Heart right ventricle (tissue), 16 donors: ENCODE results near the gene ZNF366. TPM values are rescaled to one million over a fixed set of nuclear protein-coding genes. Genes with fewer than 3 reads are reported as not detected.

Experiments used
- ATAC-seq, 8 donors: fragments of 200-7000 bp; cut with Tn5 transposase; one replicate each; pipeline ENCODE4 v1.9.1; 2020; ENCODE audit warnings: mild to moderate bottlenecking in 8 of 8, moderate library complexity in 8 of 8, moderate number of reproducible peaks in 1 of 8
- DNase-seq, 2 donors: peaks; one replicate each; pipeline ENCODE4 v3.0.0-alpha.2; 2020
- H3K27ac ChIP-seq, 10 donors: fragments of 200-600 bp; sonication (generic) in 2 of 10; one replicate each; pipeline versions ENCODE4 v1.5.0 to v1.8.0; 2020 to 2022; ENCODE audit warnings: mild to moderate bottlenecking in 3 of 10
- H3K27me3 ChIP-seq, 7 donors: fragments of 200-600 bp; one replicate each; pipeline ENCODE4 v1.8.0; 2021 to 2022; ENCODE audit warnings: mild to moderate bottlenecking in 2 of 7
- H3K36me3 ChIP-seq, 9 donors: fragments of 200-600 bp; sonication (generic) in 1 of 9; one replicate each; pipeline versions ENCODE4 v1.5.0 to v1.8.0; 2020 to 2022; ENCODE audit warnings: mild to moderate bottlenecking in 2 of 9
- H3K4me1 ChIP-seq, 9 donors: fragments of 200-600 bp; sonication (generic) in 1 of 9; one replicate each; pipeline versions ENCODE4 v1.5.0 to v1.8.0; 2020 to 2022; ENCODE audit warnings: mild to moderate bottlenecking in 4 of 9
- H3K4me3 ChIP-seq, 10 donors: fragments of 200-600 bp; sonication (generic) in 2 of 10; one replicate each; pipeline versions ENCODE4 v1.5.0 to v1.8.0; 2020 to 2022; ENCODE audit warnings: mild to moderate bottlenecking in 7 of 10, moderate library complexity in 2 of 10
- H3K9me3 ChIP-seq, 11 donors: fragments of 200-600 bp in 10 of 11; sonication (generic) in 2 of 11; one replicate each; pipeline versions ENCODE4 v1.5.0 to v1.8.0; 2013 to 2022; ENCODE audit warnings: mild to moderate bottlenecking in 2 of 11, control low read depth in 1 of 11, moderate library complexity in 1 of 11
- whole genome bisulfite sequencing, 2 donors: extraction: QIAGEN DNeasy Blood & Tissue Kit; methylation state at CpG; one replicate each; pipeline ENCODE4 v1.1.7; 2013; ENCODE audit warnings: inconsistent platforms in 1 of 2; 5-methylcytosine and 5-hydroxymethylcytosine counted together
- intact Hi-C, 10 donors: fragments of 100-400 bp; cut with DNase I; formaldehyde crosslinking; loops; one replicate each; pipeline versions ENCODE4 v1.11.1 to v1.14.2; 2022
- polyA plus RNA-seq, 2 donors: library from polyadenylated mRNA; stranded (reverse); fragments of 200-250 nt; gene quantifications; one replicate each; pipeline ENCODE4 v1.2.3, GENCODE V29; 2013
- total RNA-seq, 10 donors: library from RNA; stranded (reverse); fragmentation: NEBNext Ultra II Directional in 3 of 10; extraction: Animal tissue kit (Norgen Biotek cat#: 25700) in 3 of 10; gene quantifications; one replicate each; pipeline versions ENCODE4 v1.2.1 to v1.2.4, GENCODE V29; 2021 to 2023
- TF ChIP-seq, protein P1 (sequence below), 9 donors: fragments of 200-600 bp; sonication (generic) in 2 of 9; IDR thresholded peaks; one replicate each; pipeline versions ENCODE4 v1.5.0 to v1.8.0; 2021 to 2022; ENCODE audit warnings: antibody characterized with exemption in 9 of 9, mild to moderate bottlenecking in 5 of 9, moderate library complexity in 1 of 9
- donor health status: Arrhythmogenic right ventricular cardiomyopathy.
- donor health status: ischemic (EF 13 %, LVEDD 7.1; RV severe dilation, severe dysfunction).
- donor health status: healthy with polysubstance abuse.
- donor health status: DM: no; HTN: yes; CAD: no.
- donor health status: DM: no; HTN: no; CAD: no.
- donor health status: ischemic (EF 25% LVEDD 6.9; RV normal size, moderate dysfunction).
- donor health status: ischemic (EF 25% LVEDD 5.7; RV mildly dilated, moderate dysfunction).
- donor health status: healthy.
- donor health status: DM: yes; HTN: yes; CAD: no.
- donor health status: Ischemic cardiomyopathy.
- donor health status: ischemic (EF 35%, LVEDD 5.7; RV mildly dilated, moderate dysfunction).
- donor health status: nonischemic (EF 11% LVEDD 7.7; RV severe dilation, severe dysfunction).
- donor health status: DM: yes; HTN: yes; CAD: no.
- donor health status: PGD.
- donor health status: ischemic (EF 29% LVEDD 5.4; RV normal size, mild dysfunction).
- donor health status: nonischemic (EF 23%, LVEDD 6.1; RV moderate dilation, normal function).

Gene ZNF366
- total and polyA plus RNA-seq, 12 donors = 1.7 to 10.5 (median 5.2) TPM

DNA sequence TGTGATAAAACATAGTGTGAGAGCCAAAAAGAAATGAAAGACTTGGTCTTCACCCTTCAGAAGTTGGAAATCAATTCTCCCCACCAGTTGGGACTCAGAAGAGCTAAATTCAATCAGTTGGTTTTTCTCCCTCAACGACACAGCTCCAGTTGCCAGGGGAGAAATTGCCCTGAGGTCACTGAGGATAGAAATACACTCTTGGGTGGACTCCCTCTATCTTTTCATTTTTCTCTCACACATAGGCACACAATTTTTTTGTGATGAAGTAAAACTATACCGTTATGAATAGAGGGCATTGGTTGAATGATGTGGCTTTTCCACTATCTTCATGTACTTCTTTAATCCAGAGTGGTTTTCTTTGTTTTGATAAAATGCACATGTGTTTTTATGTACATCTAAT, 80.2 kb downstream of the ZNF366 start:
- no peaks in the 10 kb centered on the region for H3K9me3 ChIP-seq
- no peak overlapping the region for H3K4me3 ChIP-seq
- no peaks in the 10 kb centered on the region for H3K36me3 ChIP-seq
- DNase-seq (no peak), ATAC-seq (no peak)
- H3K4me1 ChIP-seq = peaks cover 2 to 36% (median 20%) of the 10 kb centered on the region in 9 donors
- TF ChIP-seq, protein P1, sequence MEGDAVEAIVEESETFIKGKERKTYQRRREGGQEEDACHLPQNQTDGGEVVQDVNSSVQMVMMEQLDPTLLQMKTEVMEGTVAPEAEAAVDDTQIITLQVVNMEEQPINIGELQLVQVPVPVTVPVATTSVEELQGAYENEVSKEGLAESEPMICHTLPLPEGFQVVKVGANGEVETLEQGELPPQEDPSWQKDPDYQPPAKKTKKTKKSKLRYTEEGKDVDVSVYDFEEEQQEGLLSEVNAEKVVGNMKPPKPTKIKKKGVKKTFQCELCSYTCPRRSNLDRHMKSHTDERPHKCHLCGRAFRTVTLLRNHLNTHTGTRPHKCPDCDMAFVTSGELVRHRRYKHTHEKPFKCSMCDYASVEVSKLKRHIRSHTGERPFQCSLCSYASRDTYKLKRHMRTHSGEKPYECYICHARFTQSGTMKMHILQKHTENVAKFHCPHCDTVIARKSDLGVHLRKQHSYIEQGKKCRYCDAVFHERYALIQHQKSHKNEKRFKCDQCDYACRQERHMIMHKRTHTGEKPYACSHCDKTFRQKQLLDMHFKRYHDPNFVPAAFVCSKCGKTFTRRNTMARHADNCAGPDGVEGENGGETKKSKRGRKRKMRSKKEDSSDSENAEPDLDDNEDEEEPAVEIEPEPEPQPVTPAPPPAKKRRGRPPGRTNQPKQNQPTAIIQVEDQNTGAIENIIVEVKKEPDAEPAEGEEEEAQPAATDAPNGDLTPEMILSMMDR (IDR thresholded peaks at IDR 0.05) = no peak
- intact Hi-C loops = no loop called here
- peak overlapping the region in 4 of 10 donors; percentile 6 to 72 (median 67) for H3K27ac ChIP-seq
- H3K27me3 ChIP-seq = no peaks in the 10 kb centered on the region
- 52 to 62% methylated on average over 2 of the region's 2 CpGs for WGBS, 2 donors

DNA sequence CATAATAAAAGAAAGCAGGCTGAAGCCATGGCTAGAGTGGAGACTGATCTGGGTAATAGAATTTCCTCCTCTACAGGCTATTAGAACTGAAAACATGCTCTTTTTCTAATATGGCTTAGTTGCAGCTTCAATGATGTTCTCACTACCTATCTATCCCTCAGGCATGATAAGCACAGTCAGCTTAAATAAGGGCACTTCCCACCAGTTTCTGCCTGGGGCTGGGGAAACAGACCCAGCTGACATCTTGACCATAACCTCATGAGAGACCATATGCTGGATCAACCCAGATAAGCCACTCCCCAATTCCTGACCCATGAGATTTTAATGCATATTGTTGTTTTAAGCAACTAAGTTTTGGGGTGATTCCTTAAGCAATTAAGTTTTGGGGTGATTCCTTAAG, 81.2 kb downstream of the ZNF366 start:
- H3K4me3 ChIP-seq = no peak overlapping the region
- H3K27me3 ChIP-seq = no peaks in the 10 kb centered on the region
- no peaks in the 10 kb centered on the region for H3K9me3 ChIP-seq
- peaks cover 2 to 36% (median 20%) of the 10 kb centered on the region in 9 donors for H3K4me1 ChIP-seq
- intact Hi-C loops = no loop called here
- no peaks in the 10 kb centered on the region for H3K36me3 ChIP-seq
- ATAC-seq (no peak), DNase-seq (no peak)
- TF ChIP-seq, protein P1 (IDR thresholded peaks at IDR 0.05) = no peak
- no peak overlapping the region for H3K27ac ChIP-seq

DNA sequence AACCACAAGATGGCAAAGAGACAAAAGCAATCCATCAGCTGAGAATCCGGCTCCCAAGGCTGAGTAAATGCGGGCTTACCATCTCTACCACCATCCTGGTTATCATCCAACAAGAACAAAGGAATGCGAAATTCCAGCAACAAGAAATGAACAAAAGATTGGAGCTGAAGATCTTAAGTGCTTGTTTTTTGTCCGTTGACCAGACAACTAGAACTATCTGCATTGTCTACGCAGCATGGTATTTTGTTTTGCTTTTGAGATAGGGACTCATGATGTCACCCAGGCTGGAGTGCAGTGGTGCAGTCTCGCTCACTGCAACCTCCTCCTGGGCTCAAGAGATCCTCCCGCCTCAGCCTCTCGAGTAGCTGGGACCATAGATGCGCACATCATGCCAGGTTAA, 88.9 kb downstream of the ZNF366 start:
- no peaks in the 10 kb centered on the region for H3K36me3 ChIP-seq
- DNase-seq (no peak), ATAC-seq (no peak)
- WGBS, 2 donors = 89 to 92% methylated on average over 9 of the region's 9 CpGs
- TF ChIP-seq, protein P1 (IDR thresholded peaks at IDR 0.05) = no peak
- H3K4me1 ChIP-seq = no peaks in the 10 kb centered on the region
- H3K27me3 ChIP-seq = no peaks in the 10 kb centered on the region
- no peak overlapping the region for H3K4me3 ChIP-seq
- no peak overlapping the region for H3K27ac ChIP-seq
- no peaks in the 10 kb centered on the region for H3K9me3 ChIP-seq
- intact Hi-C loops = no loop called here

DNA sequence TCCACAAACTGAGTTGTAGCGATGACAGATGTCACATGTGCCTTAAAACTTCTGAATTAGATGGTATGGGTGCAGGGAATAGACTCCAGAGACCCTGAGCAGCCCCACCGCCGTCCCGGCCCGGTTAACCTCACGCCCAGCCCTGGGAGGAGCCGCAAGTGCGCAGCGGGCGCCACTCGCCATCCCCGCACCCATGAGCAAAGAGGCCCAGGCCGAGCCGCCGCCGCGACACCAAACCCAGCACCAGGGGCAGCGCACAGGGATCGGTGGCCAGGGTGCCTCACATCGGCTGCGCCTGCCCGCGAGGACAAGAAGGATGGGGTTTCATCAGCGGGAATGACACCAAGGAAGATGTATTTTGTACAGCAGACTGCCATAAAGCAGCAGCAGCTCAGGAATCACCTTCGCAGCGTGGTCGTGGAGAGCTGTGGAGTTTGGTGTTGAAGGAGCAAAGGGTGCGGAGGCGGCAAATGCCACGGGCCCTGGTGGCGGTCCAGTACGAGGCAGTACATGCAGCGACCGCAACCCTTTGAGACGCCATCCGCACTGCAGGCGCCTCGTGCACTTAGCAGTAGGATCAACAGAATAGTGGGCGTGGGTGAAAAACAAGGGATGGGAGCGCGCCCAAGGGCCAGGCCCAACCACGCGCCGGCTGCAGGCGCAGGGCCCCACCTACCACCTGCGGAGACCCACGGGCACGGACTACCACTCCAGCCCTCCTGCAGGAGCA, 89.7 kb downstream of the ZNF366 start:
- peak in 1 of 8 donors; percentile 30 for ATAC-seq
- Histone ChIP-seq H3K4me3 (no peak overlapping the region), H3K27ac (no peak overlapping the region), H3K27me3 (no peaks in the 10 kb centered on the region), H3K4me1 (no peaks in the 10 kb centered on the region), H3K9me3 (no peaks in the 10 kb centered on the region), H3K36me3 (no peaks in the 10 kb centered on the region)
- intact Hi-C loops = no loop called here
- TF ChIP-seq, protein P1 (IDR thresholded peaks at IDR 0.05) = no peak
- DNase-seq = no peak
- 90 to 92% methylated on average over 48 of the region's 48 CpGs for WGBS, 2 donors
